Esophagus squamous epithelium (tissue), 5 donors: ENCODE measurements around the gene CD40. TPM values are rescaled to one million over a fixed set of nuclear protein-coding genes. Genes with fewer than 3 reads are reported as not detected.

Source experiments
- DNase-seq: peaks from one replicate; lab custom pipeline; 2025; lab: John Stamatoyannopoulos, UW
- H3K27ac ChIP-seq, 4 donors: fragments of 200-600 bp; sonication (generic); one replicate each; pipeline ENCODE4 v1.5.1; 2016 to 2019; ENCODE audit warnings: mild to moderate bottlenecking in 1 of 4
- H3K27me3 ChIP-seq, 4 donors: fragments of 200-600 bp; sonication (generic); 1 replicate in 3 of 4; 2 replicates in 1 of 4; pipeline versions ENCODE4 v1.5.1 to v1.6.0; 2017 to 2021; ENCODE audit warnings: antibody characterized with exemption in 1 of 4
- H3K36me3 ChIP-seq, 3 donors: fragments of 200-600 bp; sonication (generic); one replicate each; pipeline ENCODE4 v1.5.1; 2016 to 2019
- H3K4me1 ChIP-seq, 3 donors: fragments of 200-600 bp; sonication (generic); one replicate each; pipeline ENCODE4 v1.5.1; 2017 to 2019
- H3K4me3 ChIP-seq, 4 donors: fragments of 200-600 bp; sonication (generic); 1 replicate in 3 of 4; 2 replicates in 1 of 4; pipeline ENCODE4 v1.5.1; 2016 to 2019; ENCODE audit warnings: mild to moderate bottlenecking in 2 of 4, moderate library complexity in 1 of 4
- H3K9me3 ChIP-seq, 3 donors: fragments of 200-600 bp; sonication (generic); one replicate each; pipeline ENCODE4 v1.5.1; 2016 to 2019
- POLR2A ChIP-seq, 4 donors: fragments of 450-650 bp; IDR thresholded peaks; one replicate each; pipeline ENCODE4 v1.6.1; 2017; ENCODE audit warnings: antibody characterized with exemption in 4 of 4, mild to moderate bottlenecking in 4 of 4, moderate library complexity in 3 of 4
- WGBS, 2 donors: methylation state at CpG; one replicate each; pipeline ENCODE4 v1.1.5; 2018; 5-methylcytosine and 5-hydroxymethylcytosine counted together
- intact Hi-C: fragments of 100-400 bp; cut with DNase I; formaldehyde crosslinking; loops from one replicate; pipeline ENCODE4 v1.15.0; 2022
- total RNA-seq, 4 donors: library from RNA; depleted of rRNA; stranded (reverse); fragments of >200 nt; gene quantifications; one replicate each; pipeline ENCODE4 v1.1.0, GENCODE V29; 2016
- TF ChIP-seq, protein P1 (sequence below), 6 experiments: fragments of 450-650 bp in 4 of 6; fragments of 200-600 bp in 2 of 6; sonication (generic) in 2 of 6; IDR thresholded peaks; one replicate each; pipeline ENCODE4 v1.5.1; 2016 to 2019; ENCODE audit warnings: antibody characterized with exemption in 6 of 6, mild to moderate bottlenecking in 4 of 6, moderate library complexity in 4 of 6
- donor health status: DM: yes; HTN: yes; CAD: no.

Gene CD40
- total RNA-seq: 10 to 100 TPM in 2 of 4 donors, 1 to 10 TPM in 2; 3.2 to 15.3 (median 10.2) TPM

DNA sequence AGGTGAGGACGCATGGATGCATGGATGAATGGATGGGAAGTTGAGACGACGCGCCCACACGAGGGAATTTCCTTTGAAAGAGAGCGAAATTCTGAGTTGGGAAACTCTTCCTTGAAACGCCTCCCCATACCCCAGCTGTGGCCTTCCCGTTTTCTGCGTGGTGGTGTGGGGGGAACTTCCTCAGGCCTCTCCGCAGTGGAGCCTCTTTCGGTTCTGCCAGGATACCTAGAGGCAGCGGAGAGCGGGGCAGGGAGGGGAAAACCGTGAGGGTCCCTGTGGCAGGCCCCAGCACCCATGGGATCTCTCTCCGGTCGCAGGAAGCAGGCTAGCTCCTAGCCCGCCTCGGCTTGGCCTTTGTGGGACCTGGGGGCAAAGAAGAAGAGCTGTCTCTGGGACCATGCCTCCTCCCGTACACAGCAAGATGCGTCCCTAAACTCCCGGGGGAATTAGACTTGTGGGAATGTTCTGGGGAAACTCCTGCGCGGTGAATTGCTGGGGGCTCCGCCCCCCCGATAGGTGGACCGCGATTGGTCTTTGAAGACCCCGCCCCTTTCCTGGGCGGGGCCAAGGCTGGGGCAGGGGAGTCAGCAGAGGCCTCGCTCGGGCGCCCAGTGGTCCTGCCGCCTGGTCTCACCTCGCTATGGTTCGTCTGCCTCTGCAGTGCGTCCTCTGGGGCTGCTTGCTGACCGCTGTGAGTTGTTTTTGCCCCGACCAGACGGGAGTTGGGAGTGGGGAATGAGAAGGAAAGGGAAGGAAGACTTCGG, at the start of gene CD40:
Gene CD40, plus strand, starts transcription at position 611 of the 764 bp plus-strand sequence. Its CDS starts 30 bp downstream, at position 641.
- Histone ChIP-seq H3K4me1 (peaks cover 16 to 57% (median 25%) of the 10 kb centered on the region in 3 donors), H3K27ac (peak within 1 kb of the TSS; percentile 70 to 91 (median 82)), H3K27me3 (peaks cover 0 to 7% (median 0%) of the 10 kb centered on the region in 4 donors), H3K36me3 (peaks cover 0 to 10% (median 0%) of the 10 kb centered on the region in 3 donors), H3K9me3 (no peaks in the 10 kb centered on the region), H3K4me3 (peak within 1 kb of the TSS; percentile 35 to 83 (median 54))
- WGBS, 2 donors: 11 to 17% methylated on average over 7 of the region's 40 CpGs
- intact Hi-C loops: no loop called here
- DNase-seq: no peak
- TF ChIP-seq POLR2A (IDR thresholded peaks at IDR 0.05): peak in 1 of 4 donors; percentile 69
- TF ChIP-seq, protein P1, sequence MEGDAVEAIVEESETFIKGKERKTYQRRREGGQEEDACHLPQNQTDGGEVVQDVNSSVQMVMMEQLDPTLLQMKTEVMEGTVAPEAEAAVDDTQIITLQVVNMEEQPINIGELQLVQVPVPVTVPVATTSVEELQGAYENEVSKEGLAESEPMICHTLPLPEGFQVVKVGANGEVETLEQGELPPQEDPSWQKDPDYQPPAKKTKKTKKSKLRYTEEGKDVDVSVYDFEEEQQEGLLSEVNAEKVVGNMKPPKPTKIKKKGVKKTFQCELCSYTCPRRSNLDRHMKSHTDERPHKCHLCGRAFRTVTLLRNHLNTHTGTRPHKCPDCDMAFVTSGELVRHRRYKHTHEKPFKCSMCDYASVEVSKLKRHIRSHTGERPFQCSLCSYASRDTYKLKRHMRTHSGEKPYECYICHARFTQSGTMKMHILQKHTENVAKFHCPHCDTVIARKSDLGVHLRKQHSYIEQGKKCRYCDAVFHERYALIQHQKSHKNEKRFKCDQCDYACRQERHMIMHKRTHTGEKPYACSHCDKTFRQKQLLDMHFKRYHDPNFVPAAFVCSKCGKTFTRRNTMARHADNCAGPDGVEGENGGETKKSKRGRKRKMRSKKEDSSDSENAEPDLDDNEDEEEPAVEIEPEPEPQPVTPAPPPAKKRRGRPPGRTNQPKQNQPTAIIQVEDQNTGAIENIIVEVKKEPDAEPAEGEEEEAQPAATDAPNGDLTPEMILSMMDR (IDR thresholded peaks at IDR 0.05): no peak

DNA sequence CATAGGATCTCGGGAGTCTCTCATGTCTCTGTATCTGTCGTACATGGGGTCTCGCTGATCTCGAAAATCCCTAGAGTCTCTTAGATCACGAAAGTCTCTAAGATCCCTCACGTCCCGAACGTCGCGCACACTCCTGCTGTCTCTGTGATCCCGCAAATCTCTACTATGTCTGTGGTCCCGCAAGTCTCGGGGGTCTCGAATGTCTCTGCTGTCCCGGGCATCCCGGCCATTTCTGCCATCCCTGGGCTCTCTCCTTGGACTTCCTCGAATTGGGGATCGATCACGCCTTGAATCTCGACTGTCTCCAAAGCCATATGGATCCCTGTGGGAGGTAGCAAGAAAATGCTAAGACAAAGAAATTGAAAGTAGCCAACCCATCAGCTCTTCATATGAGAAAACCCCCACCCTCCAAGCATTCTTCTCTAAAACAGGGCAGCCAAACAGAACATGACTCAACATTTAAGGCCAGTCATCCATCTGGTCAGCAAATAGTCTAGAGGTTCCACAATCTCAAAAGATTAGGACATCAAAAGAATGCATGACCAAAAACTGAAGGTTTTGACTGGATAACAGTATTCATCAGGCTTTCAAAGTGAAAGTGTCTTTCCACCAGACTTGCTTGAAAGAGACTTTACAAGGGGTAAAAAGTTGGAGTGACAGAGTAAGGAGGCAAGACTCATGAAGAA, 47.8 kb upstream of the CD40 start:
- Histone ChIP-seq H3K36me3 (peaks cover 13 to 74% (median 36%) of the 10 kb centered on the region in 3 donors), H3K4me3 (no peak overlapping the region), H3K27me3 (no peaks in the 10 kb centered on the region), H3K4me1 (peaks cover 0 to 7% (median 0%) of the 10 kb centered on the region in 3 donors), H3K9me3 (no peaks in the 10 kb centered on the region), H3K27ac (no peak overlapping the region)
- WGBS, 2 donors: 89 to 94% methylated on average over 19 to 20 of the region's 20 CpGs
- no peak for DNase-seq
- TF ChIP-seq, protein P1 (IDR thresholded peaks at IDR 0.05): no peak
- TF ChIP-seq POLR2A (IDR thresholded peaks at IDR 0.05): no peak
- intact Hi-C loops: no loop called here

DNA sequence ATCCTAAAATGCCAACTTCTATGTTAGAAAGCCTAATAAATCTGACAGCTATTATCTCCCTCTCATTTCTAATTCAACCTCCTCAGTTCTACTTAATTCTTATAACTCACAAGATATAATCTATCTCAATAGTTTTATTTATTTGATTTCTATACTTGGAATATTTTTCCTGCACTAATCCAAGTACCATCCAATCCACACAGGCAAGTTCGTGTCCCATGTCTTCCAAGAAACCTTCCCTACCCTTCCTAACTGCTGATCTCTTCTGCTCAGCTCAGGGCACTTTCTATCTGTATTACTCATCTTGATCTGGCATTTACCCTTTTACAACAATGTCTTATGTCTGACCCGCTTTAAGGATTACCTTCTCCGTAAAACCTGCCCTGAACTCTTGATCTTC, 46.5 kb upstream of the CD40 start:
- no peaks in the 10 kb centered on the region for H3K9me3 ChIP-seq
- peaks cover 6 to 73% (median 24%) of the 10 kb centered on the region in 3 donors for H3K36me3 ChIP-seq
- intact Hi-C loops: no loop called here
- TF ChIP-seq POLR2A (IDR thresholded peaks at IDR 0.05): no peak
- TF ChIP-seq, protein P1 (IDR thresholded peaks at IDR 0.05): no peak
- WGBS, 2 donors: 62 to 79% methylated on average over 3 of the region's 3 CpGs
- peaks cover 0 to 7% (median 0%) of the 10 kb centered on the region in 3 donors for H3K4me1 ChIP-seq
- no peak overlapping the region for H3K27ac ChIP-seq
- DNase-seq: no peak
- H3K4me3 ChIP-seq: no peak overlapping the region
- no peaks in the 10 kb centered on the region for H3K27me3 ChIP-seq

DNA sequence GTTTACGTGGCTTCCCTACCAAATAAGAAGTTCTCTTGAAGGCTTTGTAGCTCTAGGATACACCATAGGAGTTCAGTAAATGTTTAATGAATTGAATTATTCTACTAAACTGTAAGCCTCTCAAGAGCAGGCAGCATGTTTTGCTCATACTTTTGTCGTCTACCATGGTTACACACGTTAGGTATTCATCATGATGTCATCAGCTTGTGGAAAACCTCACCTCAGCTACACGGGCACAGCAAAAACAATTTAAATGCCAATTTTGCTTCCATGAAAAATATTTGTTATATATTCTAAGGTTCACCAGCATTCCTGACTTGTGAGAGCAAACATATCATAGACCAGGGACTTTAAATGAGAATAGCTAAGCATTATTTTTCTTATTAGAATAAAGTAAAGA, 45.1 kb upstream of the CD40 start:
- Histone ChIP-seq H3K36me3 (peaks cover 0 to 73% (median 16%) of the 10 kb centered on the region in 3 donors), H3K4me1 (peaks cover 0 to 7% (median 0%) of the 10 kb centered on the region in 3 donors), H3K4me3 (no peak overlapping the region), H3K9me3 (no peaks in the 10 kb centered on the region), H3K27ac (no peak overlapping the region), H3K27me3 (no peaks in the 10 kb centered on the region)
- 75 to 78% methylated on average over 4 of the region's 4 CpGs for WGBS, 2 donors
- DNase-seq: no peak
- TF ChIP-seq, protein P1 (IDR thresholded peaks at IDR 0.05): no peak
- TF ChIP-seq POLR2A (IDR thresholded peaks at IDR 0.05): no peak
- intact Hi-C loops: no loop called here

DNA sequence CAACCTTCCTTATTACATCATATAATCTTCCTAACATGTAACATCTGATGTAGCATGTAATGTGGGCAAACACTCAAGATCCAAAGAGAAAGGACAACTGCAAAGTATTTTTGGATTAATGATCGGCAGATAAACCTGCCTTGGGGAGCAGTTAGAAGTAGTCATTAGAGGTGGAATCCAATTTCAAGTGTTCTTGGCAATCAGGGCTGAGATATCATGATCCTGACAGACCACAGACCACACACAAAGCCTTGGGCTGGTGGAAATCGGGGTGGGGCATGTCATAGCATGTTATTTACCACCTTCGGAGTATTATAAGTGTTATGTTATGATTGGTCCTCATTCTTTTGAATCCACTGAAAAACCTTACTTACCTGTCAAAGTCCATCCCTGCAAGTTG, 44.7 kb upstream of the CD40 start:
- H3K27me3 ChIP-seq: no peaks in the 10 kb centered on the region
- peaks cover 0 to 73% (median 17%) of the 10 kb centered on the region in 3 donors for H3K36me3 ChIP-seq
- no peak overlapping the region for H3K4me3 ChIP-seq
- H3K4me1 ChIP-seq: peaks cover 0 to 7% (median 0%) of the 10 kb centered on the region in 3 donors
- TF ChIP-seq, protein P1 (IDR thresholded peaks at IDR 0.05): no peak
- TF ChIP-seq POLR2A (IDR thresholded peaks at IDR 0.05): no peak
- no peak overlapping the region for H3K27ac ChIP-seq
- DNase-seq: no peak
- H3K9me3 ChIP-seq: no peaks in the 10 kb centered on the region
- 48 to 62% methylated on average over 3 of the region's 3 CpGs for WGBS, 2 donors
- intact Hi-C loops: no loop called here
